K562 (cell line): ENCODE results near the gene GALNT17. TPM values are rescaled to one million over a fixed set of nuclear protein-coding genes. Genes with fewer than 3 reads are reported as not detected.

Experiments used
- ATAC-seq: fragments of 200-7000 bp; cut with Tn5 transposase; 3 replicates; pipeline ENCODE4 v1.9.1; 2020; ENCODE audit warnings: moderate library complexity
- BruUV-seq: library from RNA; stranded (reverse); fragments of 400-500 nt; replicated peaks from 2 replicates; lab custom pipeline; 2021; lab: Mats Ljungman, UMichigan
- CTCF ChIA-PET: fragments of 300-600 bp; formaldehyde crosslinking; extraction: SDS; loops from one replicate; lab custom pipeline; 2021; ENCODE audit warnings: low intra/inter-chr PET ratio; lab: Yijun Ruan, JAX
- POLR2A ChIA-PET: fragments of 300-600, 350-650 bp; sonication (Branson Sonifier 250); formaldehyde crosslinking; extraction: SDS; loops from one replicate; lab custom pipeline; 2021; ENCODE audit warnings: antibody characterized with exemption, inconsistent platforms; lab: Yijun Ruan, JAX
- DNase-seq, 4 experiments: peaks; one replicate each; pipeline versions ENCODE4 v3.0.0 to v3.0.0-alpha.2; 2011 to 2018; ENCODE audit warnings: low spot score in 3 of 4, mixed read lengths in 3 of 4; ENCODE audit errors: extremely low read depth in 1 of 4
- FAIRE-seq: peaks from 2 replicates; lab custom pipeline; 2011; peaks lifted over from hg19 to GRCh38; lab: Jason Lieb, UNC
- H2AFZ ChIP-seq: 2 replicates; pipeline ENCODE4 v1.6.0; 2011; ENCODE audit warnings: low read depth, low read length, control low read depth, inconsistent platforms
- H3K27ac ChIP-seq: fragments of 200-600 bp; 3 replicates; pipeline ENCODE4 v1.8.0; 2011; ENCODE audit warnings: low read depth, mild to moderate bottlenecking, control low read depth, inconsistent platforms, low read length, moderate library complexity, mixed read lengths; ENCODE audit errors: extremely low read depth
- H3K27me3 ChIP-seq, 2 experiments: fragments of 300-600 bp in 1 of 2; 2 replicates in 1 of 2; 3 replicates in 1 of 2; pipeline versions ENCODE4 v1.6.0 to v1.8.0; 2011; ENCODE audit warnings: inconsistent platforms in 2 of 2, low read length in 2 of 2, mild to moderate bottlenecking in 1 of 2, mixed read lengths in 1 of 2, moderate library complexity in 1 of 2; ENCODE audit not compliant: control insufficient read depth in 2 of 2, insufficient read depth in 2 of 2
- H3K36me3 ChIP-seq: fragments of 300-600 bp; 3 replicates; pipeline ENCODE4 v1.8.0; 2011; ENCODE audit warnings: mild to moderate bottlenecking, low read length, inconsistent platforms; ENCODE audit not compliant: control insufficient read depth, insufficient read depth
- H3K4me1 ChIP-seq, 2 experiments: fragments of 200-600 bp in 1 of 2; replicated peaks in 1 of 2; 2 replicates in 1 of 2; 3 replicates in 1 of 2; pipeline versions ENCODE4 v1.5.1 to v1.8.0; 2011; ENCODE audit warnings: inconsistent platforms in 2 of 2, low read length in 2 of 2, mild to moderate bottlenecking in 1 of 2, mixed read lengths in 1 of 2, moderate library complexity in 1 of 2; ENCODE audit not compliant: control insufficient read depth in 2 of 2, insufficient read depth in 2 of 2
- H3K4me2 ChIP-seq: 2 replicates; pipeline ENCODE4 v1.6.1; 2011; ENCODE audit warnings: low read length, control low read depth, inconsistent platforms, mixed read lengths; ENCODE audit not compliant: insufficient read depth
- H3K4me3 ChIP-seq: fragments of 200-600 bp; sonication (generic), shearing (Covaris generic); 2 replicates; pipeline ENCODE4 v1.5.1; 2016; ENCODE audit warnings: control low read depth, inconsistent platforms
- H3K79me2 ChIP-seq: fragments of 200-600 bp; 3 replicates; pipeline ENCODE4 v1.8.0; 2011; ENCODE audit warnings: low read length, inconsistent platforms; ENCODE audit not compliant: control insufficient read depth, insufficient read depth
- H3K9ac ChIP-seq, 2 experiments: 2 replicates each; pipeline versions ENCODE4 v1.6.0 to v1.6.1; 2011; ENCODE audit warnings: low read depth in 2 of 2, low read length in 2 of 2, control low read depth in 1 of 2, inconsistent platforms in 1 of 2, mild to moderate bottlenecking in 1 of 2, mixed read lengths in 1 of 2; ENCODE audit not compliant: insufficient read depth in 1 of 2
- H3K9me1 ChIP-seq: one replicate; pipeline ENCODE4 v1.6.0; 2011; ENCODE audit warnings: inconsistent platforms, mild to moderate bottlenecking, low read length, moderate library complexity; ENCODE audit not compliant: control insufficient read depth, insufficient read depth
- H3K9me3 ChIP-seq: replicated peaks from 2 replicates; pipeline ENCODE4 v1.5.1; 2011; ENCODE audit warnings: low read depth, low read length, inconsistent platforms; ENCODE audit not compliant: control insufficient read depth, insufficient read depth
- H4K20me1 ChIP-seq: replicated peaks from 2 replicates; pipeline ENCODE4 v1.6.1; 2011; ENCODE audit warnings: low read length, inconsistent platforms, mixed read lengths; ENCODE audit not compliant: control insufficient read depth, insufficient read depth
- COPS2 ChIP-seq: fragments of 450-650 bp; conservative IDR thresholded peaks from 2 replicates; pipeline ENCODE4 v1.6.1; 2016; ENCODE audit warnings: mild to moderate bottlenecking, moderate library complexity
- FOXA1 ChIP-seq: fragments of 450-650 bp; IDR thresholded peaks from 2 replicates; pipeline ENCODE4 v1.6.1; 2016; ENCODE audit warnings: mild to moderate bottlenecking, borderline replicate concordance
- FOXA3 ChIP-seq, 2 experiments: fragments of 450-650 bp in 1 of 2; sonication (generic) in 1 of 2; formaldehyde crosslinking; IDR thresholded peaks in 1 of 2; conservative IDR thresholded peaks in 1 of 2; 2 replicates each; pipeline versions ENCODE4 v1.4.0 to v1.8.0; 2020 to 2022; ENCODE audit warnings: mild to moderate bottlenecking in 2 of 2, missing genetic modification reagents in 1 of 2
- HES1 ChIP-seq: fragments of 450-650 bp; IDR thresholded peaks from 2 replicates; pipeline ENCODE4 v1.6.1; 2016; ENCODE audit warnings: low read depth, mild to moderate bottlenecking, moderate library complexity
- MTA2 ChIP-seq: fragments of 450-650 bp; IDR thresholded peaks from 2 replicates; pipeline ENCODE4 v1.6.1; 2016; ENCODE audit warnings: low read depth
- POLR3A ChIP-seq: IDR thresholded peaks from 2 replicates; pipeline ENCODE4 v1.6.1; 2011; ENCODE audit warnings: borderline replicate concordance, mild to moderate bottlenecking, moderate library complexity; ENCODE audit not compliant: insufficient read length, insufficient read depth; ENCODE audit errors: extremely low read depth
- PRMT5 ChIP-seq: sonication (generic); formaldehyde crosslinking; IDR thresholded peaks from 2 replicates; pipeline ENCODE4 v1.5.0; 2020; ENCODE audit warnings: missing genetic modification reagents
- STAT5A ChIP-seq: IDR thresholded peaks from 2 replicates; pipeline ENCODE4 v1.6.1; 2012; ENCODE audit warnings: low read length, inconsistent platforms, borderline replicate concordance
- TOE1 ChIP-seq, 2 experiments: fragments of 450-650 bp in 1 of 2; sonication (generic) in 1 of 2; formaldehyde crosslinking in 1 of 2; IDR thresholded peaks; 2 replicates each; pipeline versions ENCODE4 v1.7.1 to v1.8.0; 2016 to 2022; ENCODE audit warnings: borderline replicate concordance in 2 of 2, mild to moderate bottlenecking in 2 of 2, antibody characterized with exemption in 1 of 2, inconsistent platforms in 1 of 2, low read depth in 1 of 2, missing genetic modification reagents in 1 of 2, moderate library complexity in 1 of 2
- ZC3H4 ChIP-seq: sonication (generic); formaldehyde crosslinking; IDR thresholded peaks from 2 replicates; pipeline ENCODE4 v1.9.0; 2021; ENCODE audit warnings: missing genetic modification reagents, borderline replicate concordance
- ZNF277 ChIP-seq: fragments of 250-450 bp; sonication (Bioruptor Pico); IDR thresholded peaks from 2 replicates; pipeline ENCODE4 v1.8.0; 2022; ENCODE audit warnings: inconsistent platforms, mild to moderate bottlenecking, moderate library complexity, borderline replicate concordance
- ZNF407 ChIP-seq: fragments of 450-650 bp; IDR thresholded peaks from 2 replicates; pipeline ENCODE4 v1.6.1; 2016; ENCODE audit warnings: low read depth
- WGBS: fragments of 100-300 bp; shearing (Covaris generic); methylation state at CpG from one replicate; pipeline ENCODE4 v1.1.6; 2016; ENCODE audit warnings: low coverage, mixed read lengths; ENCODE audit not compliant: insufficient coverage; ENCODE audit errors: missing lambda C conversion rate; 5-methylcytosine and 5-hydroxymethylcytosine counted together
- in situ Hi-C: fragments of 300-500 bp; cut with MboI; formaldehyde crosslinking; loops from 4 replicates; pipeline ENCODE4 v1.15.0; 2018; ENCODE audit warnings: inconsistent platforms, mixed read lengths
- intact Hi-C: fragments of 100-400 bp; cut with micrococcal nuclease; formaldehyde crosslinking; loops from 2 replicates; pipeline ENCODE4 v1.14.2; 2022
- polyA plus RNA-seq, 8 experiments: library from polyadenylated mRNA; depleted of rRNA in 4 of 8; stranded (reverse) in 5 of 8; unstranded in 3 of 8; fragments of >200 nt; fragmentation: Nextera tagmentation in 2 of 8; fragmentation: Illumina TruSeq in 1 of 8; extraction: Ambion mirVana in 2 of 8; extraction: Trizol in 1 of 8; gene quantifications; 2 replicates each; pipeline versions ENCODE4 v1.2.1 to v1.2.3, GENCODE V29; 2011 to 2014; ENCODE audit warnings: inconsistent platforms in 1 of 8, missing spikeins in 1 of 8
- total RNA-seq, 7 experiments: library from RNA; depleted of rRNA in 6 of 7; stranded (reverse); fragments of >200 nt in 6 of 7; fragmentation: Illumina TruSeq in 2 of 7; extraction: Trizol in 2 of 7; gene quantifications; 2 replicates each; pipeline versions ENCODE4 v1.2.1 to v1.2.3, GENCODE V29; 2011 to 2021; ENCODE audit warnings: low replicate concordance in 1 of 7

The GALNT17 gene
- total and polyA plus RNA-seq, 9 of the 15 experiments (the other 6 are each of a cell fraction or from before 2014, with no cell fraction given), result not detected

- no peaks in the 10 kb centered on the region for H3K4me1 ChIP-seq
- ATAC-seq (no peak), DNase-seq (no peak), FAIRE-seq (no peak)
- no peaks in the 10 kb centered on the region for H3K9me3 ChIP-seq
- no TSS peak for BruUV-seq
- 0% methylated on average over 2 of the region's 2 CpGs for WGBS
- POLR2A ChIA-PET, result interaction anchor here (0.6 kb wide), 1 partner anchor 73 kb away, joined by 3 read pairs; no protein-coding TSS in a partner anchor
- no peak overlapping the region for H2AFZ ChIP-seq
- H3K79me2 ChIP-seq, result no peaks in the 10 kb centered on the region
- TF ChIP-seq POLR3A (no peak), TOE1 (IDR thresholded peaks at IDR 0.05; ENCODE audit: borderline replicate concordance) (no peak), TOE1 (CRISPR knock-in tag; IDR thresholded peaks at IDR 0.05; ENCODE audit: borderline replicate concordance, low read depth) (no peak), STAT5A (no peak), ZNF277 (no peak), HES1 (no peak), PRMT5 (CRISPR knock-in tag) (no peak), FOXA3 (CRISPR knock-in tag; conservative IDR thresholded peaks at IDR 0.05 in 1 of 2, IDR thresholded peaks at IDR 0.05 in 1 of 2) (no peak), MTA2 (no peak), COPS2 (no peak), FOXA1 (no peak), ZC3H4 (CRISPR knock-in tag) (no peak), ZNF407 (no peak)
- no peaks in the 10 kb centered on the region for H3K36me3 ChIP-seq
- CTCF ChIA-PET, result no interaction called here
- no peak overlapping the region for H3K4me2 ChIP-seq
- H3K9ac ChIP-seq, result no peak overlapping the region
- no peaks in the 10 kb centered on the region for H3K9me1 ChIP-seq
- in situ Hi-C loops, result no loop called here
- no peaks in the 10 kb centered on the region for H3K27me3 ChIP-seq
- no peak overlapping the region for H3K27ac ChIP-seq
- no peaks in the 10 kb centered on the region for H4K20me1 ChIP-seq
- intact Hi-C loops, result no loop called here
- no peak overlapping the region for H3K4me3 ChIP-seq
Measured at GRCh38 chr7:71350680-71351079, 218.7 kb downstream of the GALNT17 start.
